T1000 (cell line): ENCODE results near the gene GAREM2.

Source experiments
- DNase-seq: peaks from one replicate; lab custom pipeline; 2025; ENCODE audit warnings: mixed read lengths; lab: John Stamatoyannopoulos, UW

The GAREM2 gene

GRCh38 chr2:26237868-26238267 lies 65.0 kb downstream of the GAREM2 start:
- DNase-seq, result no peak

GRCh38 chr2:26238311-26238958 lies 65.5 kb downstream of the GAREM2 start:
- no peak for DNase-seq
